Esophagus squamous epithelium (tissue), 5 donors: ENCODE data around the gene WDR31. TPM values are rescaled to one million over a fixed set of nuclear protein-coding genes. Genes with fewer than 3 reads are reported as not detected.

ENCODE experiments used
- DNase-seq: peaks from one replicate; lab custom pipeline; 2025; lab: John Stamatoyannopoulos, UW
- H3K27ac ChIP-seq, 4 donors: fragments of 200-600 bp; sonication (generic); one replicate each; pipeline ENCODE4 v1.5.1; 2016 to 2019; ENCODE audit warnings: mild to moderate bottlenecking in 1 of 4
- H3K27me3 ChIP-seq, 4 donors: fragments of 200-600 bp; sonication (generic); 1 replicate in 3 of 4; 2 replicates in 1 of 4; pipeline versions ENCODE4 v1.5.1 to v1.6.0; 2017 to 2021; ENCODE audit warnings: antibody characterized with exemption in 1 of 4
- H3K36me3 ChIP-seq, 3 donors: fragments of 200-600 bp; sonication (generic); one replicate each; pipeline ENCODE4 v1.5.1; 2016 to 2019
- H3K4me1 ChIP-seq, 3 donors: fragments of 200-600 bp; sonication (generic); one replicate each; pipeline ENCODE4 v1.5.1; 2017 to 2019
- H3K4me3 ChIP-seq, 4 donors: fragments of 200-600 bp; sonication (generic); 1 replicate in 3 of 4; 2 replicates in 1 of 4; pipeline ENCODE4 v1.5.1; 2016 to 2019; ENCODE audit warnings: mild to moderate bottlenecking in 2 of 4, moderate library complexity in 1 of 4
- H3K9me3 ChIP-seq, 3 donors: fragments of 200-600 bp; sonication (generic); one replicate each; pipeline ENCODE4 v1.5.1; 2016 to 2019
- CTCF ChIP-seq, 6 experiments: fragments of 450-650 bp in 4 of 6; fragments of 200-600 bp in 2 of 6; sonication (generic) in 2 of 6; IDR thresholded peaks; one replicate each; pipeline ENCODE4 v1.5.1; 2016 to 2019; ENCODE audit warnings: antibody characterized with exemption in 6 of 6, mild to moderate bottlenecking in 4 of 6, moderate library complexity in 4 of 6
- POLR2A ChIP-seq, 4 donors: fragments of 450-650 bp; IDR thresholded peaks; one replicate each; pipeline ENCODE4 v1.6.1; 2017; ENCODE audit warnings: antibody characterized with exemption in 4 of 4, mild to moderate bottlenecking in 4 of 4, moderate library complexity in 3 of 4
- WGBS, 2 donors: methylation state at CpG; one replicate each; pipeline ENCODE4 v1.1.5; 2018; 5-methylcytosine and 5-hydroxymethylcytosine counted together
- intact Hi-C: fragments of 100-400 bp; cut with DNase I; formaldehyde crosslinking; loops from one replicate; pipeline ENCODE4 v1.15.0; 2022
- total RNA-seq, 4 donors: library from RNA; depleted of rRNA; stranded (reverse); fragments of >200 nt; gene quantifications; one replicate each; pipeline ENCODE4 v1.1.0, GENCODE V29; 2016
- donor health status: DM: yes; HTN: yes; CAD: no.

The WDR31 gene
- total RNA-seq, 4 donors from 2014 or later: 1.1 to 1.9 (median 1.5) TPM

GRCh38 chr9:113289091-113289490 is 51.0 kb downstream of the WDR31 start:
- no peaks in the 10 kb centered on the region for H3K4me1 ChIP-seq
- no peak overlapping the region for H3K27ac ChIP-seq
- intact Hi-C loops: no loop called here
- no peak for DNase-seq
- no peak for TF ChIP-seq CTCF (IDR thresholded peaks at IDR 0.05)
- no peak for TF ChIP-seq POLR2A (IDR thresholded peaks at IDR 0.05)
- no peak overlapping the region for H3K4me3 ChIP-seq
- no peaks in the 10 kb centered on the region for H3K9me3 ChIP-seq
- peaks cover 27 to 100% (median 60%) of the 10 kb centered on the region in 3 donors for H3K36me3 ChIP-seq
- 97 to 98% methylated on average over 2 of the region's 2 CpGs for WGBS, 2 donors
- no peaks in the 10 kb centered on the region for H3K27me3 ChIP-seq

- Histone ChIP-seq H3K27me3 (no peaks in the 10 kb centered on the region), H3K36me3 (peaks cover 26 to 97% (median 48%) of the 10 kb centered on the region in 3 donors), H3K9me3 (no peaks in the 10 kb centered on the region), H3K27ac (no peak overlapping the region), H3K4me1 (peaks cover 5 to 22% (median 11%) of the 10 kb centered on the region in 3 donors), H3K4me3 (no peak overlapping the region)
- WGBS, 2 donors: 89 to 91% methylated on average over 4 of the region's 4 CpGs
- intact Hi-C loops: no loop called here
- TF ChIP-seq CTCF (IDR thresholded peaks at IDR 0.05) (no peak), POLR2A (IDR thresholded peaks at IDR 0.05) (no peak)
- DNase-seq: no peak
Measured at GRCh38 chr9:113281356-113281755, 58.7 kb downstream of the WDR31 start.

GRCh38 chr9:113278840-113279239 is 61.2 kb downstream of the WDR31 start:
- Histone ChIP-seq H3K4me1 (peaks cover 13 to 38% (median 16%) of the 10 kb centered on the region in 3 donors), H3K36me3 (peaks cover 14 to 72% (median 38%) of the 10 kb centered on the region in 3 donors), H3K27me3 (no peaks in the 10 kb centered on the region), H3K27ac (no peak overlapping the region), H3K9me3 (no peaks in the 10 kb centered on the region), H3K4me3 (no peak overlapping the region)
- WGBS, 2 donors: 78 to 80% methylated on average over 4 of the region's 4 CpGs
- DNase-seq: no peak
- TF ChIP-seq CTCF (IDR thresholded peaks at IDR 0.05): no peak
- TF ChIP-seq POLR2A (IDR thresholded peaks at IDR 0.05): no peak
- intact Hi-C loops: loop anchor here (5.0 kb wide), 1 partner anchor 128 kb away; no protein-coding TSS in a partner anchor

- intact Hi-C loops: loop anchor here (5.0 kb wide), 1 partner anchor 132 kb away; no protein-coding TSS in a partner anchor
- peak; percentile 82 for DNase-seq
- peak within 1 kb of the TSS; percentile 58 to 96 (median 83) for H3K4me3 ChIP-seq
- peaks cover 13 to 40% (median 16%) of the 10 kb centered on the region in 3 donors for H3K4me1 ChIP-seq
- peaks cover 8 to 68% (median 32%) of the 10 kb centered on the region in 3 donors for H3K36me3 ChIP-seq
- WGBS, 2 donors: 0% methylated on average over 8 to 11 of the region's 63 CpGs
- H3K9me3 ChIP-seq: no peaks in the 10 kb centered on the region
- TF ChIP-seq CTCF (IDR thresholded peaks at IDR 0.05) (peak in 1 of 6 experiments; percentile 20), POLR2A (IDR thresholded peaks at IDR 0.05) (peak in 3 of 4 donors; percentile 91 to 97 (median 92))
- H3K27me3 ChIP-seq: no peaks in the 10 kb centered on the region
- peak within 1 kb of the TSS; percentile 92 to 98 (median 94) for H3K27ac ChIP-seq
Measured at GRCh38 chr9:113275157-113276131, 64.6 kb downstream of the WDR31 start, which contains the start of the genes CDC26 and PRPF4. CDC26 (minus strand) TSS chr9:113275572; CDS start chr9:113272507, 3,065 bp downstream. PRPF4 (plus strand) TSS chr9:113275658; CDS start chr9:113275744, 86 bp downstream.
